MM.1S (cell line): Measurements from ENCODE around the gene PDE3B.
"Not testable (repeated sequence)": the region's sequence is repeated elsewhere in the genome, so short reads cannot be mapped to it uniquely, and the experiment has no call there.

Experiments used
- DNase-seq: peaks from one replicate; pipeline ENCODE4 v3.0.0-alpha.2; 2015
- H2AFZ ChIP-seq: fragments of 300-600 bp; sonication (generic); 2 replicates; pipeline ENCODE4 v1.6.0; 2016; ENCODE audit warnings: antibody characterized with exemption, low read length
- H3F3A ChIP-seq: fragments of 300-600 bp; sonication (generic); 2 replicates; pipeline ENCODE4 v1.6.1; 2016; ENCODE audit warnings: mild to moderate bottlenecking, antibody characterized with exemption, low read length, moderate library complexity, mixed read lengths; ENCODE audit not compliant: insufficient read depth
- H3K27ac ChIP-seq: fragments of 300-600 bp; sonication (generic); 2 replicates; pipeline ENCODE4 v1.5.1; 2016; ENCODE audit warnings: mild to moderate bottlenecking, low read length
- H3K27me3 ChIP-seq: fragments of 300-600 bp; sonication (generic); replicated peaks from 2 replicates; pipeline ENCODE4 v1.6.0; 2016; ENCODE audit warnings: low read length; ENCODE audit not compliant: insufficient read depth
- H3K36me3 ChIP-seq: fragments of 300-600 bp; sonication (generic); replicated peaks from 2 replicates; pipeline ENCODE4 v1.6.1; 2016; ENCODE audit warnings: mild to moderate bottlenecking, low read length, mixed read lengths; ENCODE audit not compliant: insufficient read depth
- H3K4me1 ChIP-seq: fragments of 300-600 bp; sonication (generic); 2 replicates; pipeline ENCODE4 v1.6.1; 2016; ENCODE audit warnings: low read length, mixed read lengths
- H3K4me2 ChIP-seq: fragments of 300-600 bp; sonication (generic); 2 replicates; pipeline ENCODE4 v1.6.0; 2016; ENCODE audit warnings: low read depth, low read length
- H3K4me3 ChIP-seq: fragments of 300-600 bp; sonication (generic); 2 replicates; pipeline ENCODE4 v1.5.1; 2016; ENCODE audit warnings: low read length, mixed read lengths
- H3K79me2 ChIP-seq: fragments of 300-600 bp; sonication (generic); 2 replicates; pipeline ENCODE4 v1.6.1; 2016; ENCODE audit warnings: mixed run types, low read length, mixed read lengths
- H3K9ac ChIP-seq: fragments of 300-600 bp; sonication (generic); 2 replicates; pipeline ENCODE4 v1.6.1; 2016; ENCODE audit warnings: low read length, mixed read lengths
- H3K9me2 ChIP-seq: fragments of 300-600 bp; sonication (generic); replicated peaks from 2 replicates; pipeline ENCODE4 v1.6.1; 2016; ENCODE audit warnings: mild to moderate bottlenecking, low read length, mixed read lengths; ENCODE audit not compliant: insufficient read depth
- H3K9me3 ChIP-seq: fragments of 300-600 bp; sonication (generic); replicated peaks from 2 replicates; pipeline ENCODE4 v1.6.1; 2016; ENCODE audit warnings: mild to moderate bottlenecking, low read length, mixed read lengths; ENCODE audit not compliant: insufficient read depth
- H4K20me1 ChIP-seq: fragments of 300-600 bp; sonication (generic); 2 replicates; pipeline ENCODE4 v1.6.1; 2016; ENCODE audit warnings: mild to moderate bottlenecking, low read length, moderate library complexity, mixed read lengths; ENCODE audit not compliant: insufficient read depth
- CTCF ChIP-seq: fragments of 300-600 bp; sonication (generic); IDR thresholded peaks from 2 replicates; pipeline ENCODE4 v1.5.1; 2016; ENCODE audit warnings: antibody characterized with exemption, low read length, mixed read lengths
- EZH2 ChIP-seq: fragments of 300-600 bp; sonication (generic); optimal IDR thresholded peaks from 2 replicates; pipeline ENCODE3; 2017; ENCODE audit warnings: low read depth, mild to moderate bottlenecking, antibody characterized with exemption, low read length, mixed read lengths
- EZH2phosphoT487 ChIP-seq: fragments of 300-600 bp; sonication (generic); IDR thresholded peaks from 2 replicates; pipeline ENCODE4 v1.6.1; 2018; ENCODE audit warnings: antibody characterized with exemption, low read length

PDE3B gene

GRCh38 chr11:14881576-14882193 is 238.1 kb downstream of the PDE3B start:
- DNase-seq: no peak

GRCh38 chr11:14882196-14882595 is 238.6 kb downstream of the PDE3B start:
- TF ChIP-seq EZH2: no peak
- TF ChIP-seq EZH2phosphoT487: no peak
- no peak for TF ChIP-seq CTCF
- Histone ChIP-seq H4K20me1 (no peaks in the 10 kb centered on the region), H3K9ac (no peak overlapping the region), H3K9me3 (no peaks in the 10 kb centered on the region), H3K4me3 (no peak overlapping the region), H3K4me2 (no peak overlapping the region), H3K27me3 (no peaks in the 10 kb centered on the region), H3K79me2 (no peaks in the 10 kb centered on the region), H2AFZ (no peak overlapping the region), H3K9me2 (no peaks in the 10 kb centered on the region), H3K27ac (no peak overlapping the region), H3F3A (no peaks in the 10 kb centered on the region), H3K36me3 (peaks cover 7% of the 10 kb centered on the region; the same call in 1 of the 2 replicates), H3K4me1 (no peaks in the 10 kb centered on the region)
- no peak for DNase-seq

More at GRCh38 chr11:14881576-14882193, 238.1 kb downstream of the PDE3B start:
- H3F3A ChIP-seq: no peaks in the 10 kb centered on the region
- no peak overlapping the region for H2AFZ ChIP-seq
- no peak overlapping the region for H3K4me3 ChIP-seq
- TF ChIP-seq EZH2 (no peak), CTCF (no peak), EZH2phosphoT487 (no peak)
- no peaks in the 10 kb centered on the region for H4K20me1 ChIP-seq
- no peaks in the 10 kb centered on the region for H3K27me3 ChIP-seq
- no peaks in the 10 kb centered on the region for H3K9me2 ChIP-seq
- no peak overlapping the region for H3K9ac ChIP-seq
- no peaks in the 10 kb centered on the region for H3K9me3 ChIP-seq
- H3K4me2 ChIP-seq: no peak overlapping the region
- H3K4me1 ChIP-seq: no peaks in the 10 kb centered on the region
- H3K27ac ChIP-seq: no peak overlapping the region
- H3K79me2 ChIP-seq: no peaks in the 10 kb centered on the region
- peaks cover 7% of the 10 kb centered on the region; the same call in 1 of the 2 replicates for H3K36me3 ChIP-seq

- not testable (repeated sequence) for H3F3A ChIP-seq, H2AFZ ChIP-seq, H3K9ac ChIP-seq, H4K20me1 ChIP-seq, H3K4me1 ChIP-seq, DNase-seq, H3K27me3 ChIP-seq, H3K27ac ChIP-seq, H3K9me3 ChIP-seq, H3K4me2 ChIP-seq, H3K4me3 ChIP-seq, H3K36me3 ChIP-seq, H3K9me2 ChIP-seq, H3K79me2 ChIP-seq
Observed at GRCh38 chr11:14883683-14884082, 240.1 kb downstream of the PDE3B start.

GRCh38 chr11:14884667-14885273 is 241.2 kb downstream of the PDE3B start:
- DNase-seq: no peak
- H3K27ac ChIP-seq: no peak overlapping the region
- no peaks in the 10 kb centered on the region for H4K20me1 ChIP-seq
- no peak overlapping the region for H3K9ac ChIP-seq
- no peaks in the 10 kb centered on the region for H3K4me1 ChIP-seq
- H2AFZ ChIP-seq: no peak overlapping the region
- TF ChIP-seq EZH2phosphoT487 (no peak), CTCF (no peak), EZH2 (no peak)
- H3K27me3 ChIP-seq: no peaks in the 10 kb centered on the region
- no peak overlapping the region for H3K4me3 ChIP-seq
- H3K4me2 ChIP-seq: no peak overlapping the region
- H3K9me2 ChIP-seq: no peaks in the 10 kb centered on the region
- no peaks in the 10 kb centered on the region for H3K9me3 ChIP-seq
- no peaks in the 10 kb centered on the region for H3F3A ChIP-seq
- no peaks in the 10 kb centered on the region for H3K36me3 ChIP-seq
- H3K79me2 ChIP-seq: 0 out of 2 replicates have a peak, but pooled peaks cover 2% of the 10 kb centered on the region
